ENCODE results near the gene VAV2.
"Not testable (repeated sequence)": the region's sequence is repeated elsewhere in the genome, so short reads cannot be mapped to it uniquely, and the experiment has no call there.

VAV2 gene

DNA sequence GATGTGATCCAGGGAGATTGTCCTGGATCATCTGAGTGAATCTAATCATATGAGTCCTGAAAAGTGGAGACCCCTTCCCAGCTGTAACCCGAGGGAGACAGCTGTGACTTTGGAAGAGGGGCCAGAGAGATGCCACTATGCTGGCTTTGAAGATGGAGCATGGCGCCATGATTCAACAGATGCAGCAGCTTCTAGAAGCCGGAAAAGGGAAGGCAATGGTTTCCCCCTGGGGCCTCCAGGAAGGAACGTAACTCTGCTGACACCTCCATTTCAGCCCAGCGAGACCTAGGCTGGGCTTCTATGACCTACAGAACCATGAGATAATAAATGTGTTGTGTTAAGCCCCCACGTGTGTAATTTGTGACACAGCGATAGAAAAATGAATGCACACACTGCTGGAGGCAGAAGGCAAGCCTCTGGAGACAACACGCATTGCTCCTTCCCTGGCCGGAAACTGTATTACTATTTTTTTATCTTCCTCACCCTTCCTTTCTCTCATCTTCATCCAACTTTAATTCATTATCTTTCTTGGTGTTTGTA lies 237.4 kb downstream of the VAV2 start:
- TF ChIP-seq, protein P1, sequence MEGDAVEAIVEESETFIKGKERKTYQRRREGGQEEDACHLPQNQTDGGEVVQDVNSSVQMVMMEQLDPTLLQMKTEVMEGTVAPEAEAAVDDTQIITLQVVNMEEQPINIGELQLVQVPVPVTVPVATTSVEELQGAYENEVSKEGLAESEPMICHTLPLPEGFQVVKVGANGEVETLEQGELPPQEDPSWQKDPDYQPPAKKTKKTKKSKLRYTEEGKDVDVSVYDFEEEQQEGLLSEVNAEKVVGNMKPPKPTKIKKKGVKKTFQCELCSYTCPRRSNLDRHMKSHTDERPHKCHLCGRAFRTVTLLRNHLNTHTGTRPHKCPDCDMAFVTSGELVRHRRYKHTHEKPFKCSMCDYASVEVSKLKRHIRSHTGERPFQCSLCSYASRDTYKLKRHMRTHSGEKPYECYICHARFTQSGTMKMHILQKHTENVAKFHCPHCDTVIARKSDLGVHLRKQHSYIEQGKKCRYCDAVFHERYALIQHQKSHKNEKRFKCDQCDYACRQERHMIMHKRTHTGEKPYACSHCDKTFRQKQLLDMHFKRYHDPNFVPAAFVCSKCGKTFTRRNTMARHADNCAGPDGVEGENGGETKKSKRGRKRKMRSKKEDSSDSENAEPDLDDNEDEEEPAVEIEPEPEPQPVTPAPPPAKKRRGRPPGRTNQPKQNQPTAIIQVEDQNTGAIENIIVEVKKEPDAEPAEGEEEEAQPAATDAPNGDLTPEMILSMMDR (conservative IDR thresholded peaks at IDR 0.05; ENCODE audit: control insufficient read depth, insufficient read depth, low read depth, low read length), result no peak

DNA sequence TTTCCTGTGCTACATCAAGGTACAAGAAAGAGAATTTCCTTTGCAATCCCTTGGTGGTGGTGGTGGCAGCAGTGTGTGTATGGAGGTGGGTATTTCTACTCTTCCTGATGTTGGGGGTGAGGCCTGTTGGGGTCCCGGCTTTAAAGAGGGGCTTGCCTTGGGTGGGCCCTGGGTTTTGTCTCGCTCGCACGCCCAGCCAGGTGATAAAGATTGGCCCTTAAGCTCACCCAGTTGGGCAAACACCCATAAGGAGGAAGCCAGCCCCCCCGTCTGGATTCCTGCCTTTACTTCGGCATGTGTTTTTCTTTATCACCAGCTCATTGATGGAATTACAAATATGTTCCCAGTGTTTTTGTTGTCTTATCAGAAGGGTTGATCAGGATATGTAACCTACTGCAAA lies 237.9 kb downstream of the VAV2 start:
- H3K4me3 ChIP-seq (ENCODE audit: control insufficient read depth, low read depth, low read length), result no peak overlapping the region
- TF ChIP-seq, protein P1 (conservative IDR thresholded peaks at IDR 0.05; ENCODE audit: control insufficient read depth, insufficient read depth, low read depth, low read length), result no peak
- no peak for DNase-seq (ENCODE audit: low read depth)

More for the DNA sequence above, 237.4 kb downstream of the VAV2 start:
- no peak overlapping the region for H3K4me3 ChIP-seq (ENCODE audit: control insufficient read depth, low read depth, low read length)
- DNase-seq (ENCODE audit: low read depth), result peak; percentile 30

DNA sequence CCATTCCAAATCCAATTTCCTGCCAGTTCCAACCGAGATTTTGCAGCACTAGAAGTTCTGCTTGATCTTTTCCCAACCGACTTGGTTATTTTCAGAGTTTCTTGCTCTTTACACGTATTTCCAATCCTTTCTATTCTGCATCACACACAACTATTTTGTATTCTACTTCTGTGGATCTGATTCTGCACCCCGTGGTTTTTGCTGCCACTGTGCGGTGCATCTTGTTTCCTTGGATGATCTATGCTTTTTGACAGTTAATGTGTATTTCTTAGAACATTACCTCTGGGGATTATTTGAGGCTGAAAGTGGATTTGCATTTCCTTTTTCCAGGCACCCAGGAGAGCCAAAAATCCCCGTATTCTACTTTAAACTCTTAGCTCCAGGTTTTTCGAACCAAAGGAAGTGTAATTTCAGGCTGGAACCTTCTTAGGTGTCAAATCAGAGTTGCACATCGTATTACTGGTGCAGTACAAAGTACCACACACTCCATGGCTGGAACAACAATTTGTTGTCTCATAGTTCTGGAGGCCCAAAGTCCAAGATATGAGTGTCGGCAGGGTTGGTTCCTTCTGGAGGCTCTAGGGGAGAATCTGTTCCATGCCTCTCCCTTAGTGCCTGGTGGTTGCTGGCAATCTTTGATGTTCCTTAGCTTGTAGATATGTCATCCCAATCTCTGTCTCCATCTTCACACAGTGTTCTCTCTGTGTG lies 239.2 kb downstream of the VAV2 start:
- no peak overlapping the region for H3K4me3 ChIP-seq (ENCODE audit: control insufficient read depth, low read depth, low read length)
- TF ChIP-seq, protein P1 (conservative IDR thresholded peaks at IDR 0.05; ENCODE audit: control insufficient read depth, insufficient read depth, low read depth, low read length), result no peak
- DNase-seq (ENCODE audit: low read depth), result no peak

DNA sequence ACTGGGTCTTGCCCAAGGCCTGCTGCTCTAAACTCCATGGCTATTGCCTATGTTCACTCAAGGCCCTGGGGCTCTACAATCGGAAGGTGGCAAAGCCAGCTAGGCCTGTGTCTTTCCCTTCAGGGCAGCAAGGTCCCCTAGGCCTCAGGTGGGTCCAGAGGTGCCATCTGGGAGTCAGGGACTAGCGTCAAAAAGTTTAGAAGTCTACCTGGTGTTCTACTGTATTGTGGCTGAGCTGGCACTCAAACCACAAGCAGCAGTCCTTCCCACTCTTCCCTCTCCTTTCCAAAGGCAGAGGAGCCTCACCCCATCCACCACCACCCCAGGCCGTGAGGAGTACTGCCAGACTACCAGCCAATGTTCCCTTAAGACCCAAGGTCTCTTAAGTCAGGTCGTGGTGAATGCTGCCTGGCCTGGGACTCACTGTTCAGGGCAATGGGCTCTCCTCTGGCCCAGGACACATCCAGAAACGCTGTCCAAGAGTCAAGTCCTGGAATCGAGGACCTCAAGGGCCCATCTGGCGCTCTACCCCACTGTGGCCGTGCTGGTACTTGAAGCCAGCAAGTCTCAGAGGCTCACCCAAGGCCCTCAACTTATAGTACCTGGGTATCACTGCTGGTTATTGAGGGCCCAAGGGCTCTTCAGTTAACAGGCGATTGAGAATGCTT lies 241.0 kb downstream of the VAV2 start:
- H3K4me3 ChIP-seq (ENCODE audit: control insufficient read depth, low read depth, low read length), result no peak overlapping the region
- DNase-seq (ENCODE audit: low read depth), result no peak
- TF ChIP-seq, protein P1 (conservative IDR thresholded peaks at IDR 0.05; ENCODE audit: control insufficient read depth, insufficient read depth, low read depth, low read length), result no peak

DNA sequence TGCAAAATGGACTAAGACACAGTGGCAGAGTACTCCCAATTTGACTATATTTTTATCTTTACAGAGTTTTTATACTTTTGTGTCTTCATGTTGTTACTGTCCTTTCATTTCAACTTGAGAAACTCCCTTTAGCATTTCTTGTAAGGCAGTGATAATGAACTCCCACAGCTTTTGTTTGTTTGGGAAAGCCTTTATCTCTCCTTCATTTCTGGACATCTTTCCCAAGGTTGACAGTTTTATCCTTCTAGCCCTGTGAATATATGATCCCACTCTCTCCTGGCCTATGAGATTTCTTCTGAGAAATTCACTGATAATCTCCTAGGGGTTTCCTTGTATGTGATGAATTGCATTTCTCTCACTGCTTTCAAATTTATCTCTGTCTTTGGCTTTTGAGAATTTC lies 244.8 kb downstream of the VAV2 start:
- TF ChIP-seq, protein P1 (conservative IDR thresholded peaks at IDR 0.05; ENCODE audit: control insufficient read depth, insufficient read depth, low read depth, low read length), result no peak
- no peak overlapping the region for H3K4me3 ChIP-seq (ENCODE audit: control insufficient read depth, low read depth, low read length)
- DNase-seq (ENCODE audit: low read depth), result no peak

DNA sequence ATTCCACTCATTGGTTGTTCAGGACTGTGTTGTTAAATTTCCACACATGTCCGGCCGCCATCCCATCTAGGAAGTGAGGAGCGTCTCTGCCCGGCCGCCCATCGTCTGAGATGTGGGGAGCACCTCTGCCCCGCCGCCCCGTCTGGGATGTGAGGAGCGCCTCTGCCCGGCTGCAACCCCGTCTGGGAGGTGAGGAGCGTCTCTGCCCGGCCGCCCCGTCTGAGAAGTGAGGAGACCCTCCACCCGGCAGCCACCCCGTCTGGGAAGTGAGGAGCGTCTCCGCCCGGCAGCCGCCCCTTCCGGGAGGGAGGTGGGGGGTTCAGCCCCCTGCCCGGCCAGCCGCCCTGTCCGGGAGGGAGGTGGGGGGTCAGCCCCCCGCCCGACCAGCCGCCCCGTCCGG lies 247.6 kb downstream of the VAV2 start:
- not testable (repeated sequence) for DNase-seq (ENCODE audit: low read depth); H3K4me3 ChIP-seq (ENCODE audit: control insufficient read depth, low read depth, low read length)

DNA sequence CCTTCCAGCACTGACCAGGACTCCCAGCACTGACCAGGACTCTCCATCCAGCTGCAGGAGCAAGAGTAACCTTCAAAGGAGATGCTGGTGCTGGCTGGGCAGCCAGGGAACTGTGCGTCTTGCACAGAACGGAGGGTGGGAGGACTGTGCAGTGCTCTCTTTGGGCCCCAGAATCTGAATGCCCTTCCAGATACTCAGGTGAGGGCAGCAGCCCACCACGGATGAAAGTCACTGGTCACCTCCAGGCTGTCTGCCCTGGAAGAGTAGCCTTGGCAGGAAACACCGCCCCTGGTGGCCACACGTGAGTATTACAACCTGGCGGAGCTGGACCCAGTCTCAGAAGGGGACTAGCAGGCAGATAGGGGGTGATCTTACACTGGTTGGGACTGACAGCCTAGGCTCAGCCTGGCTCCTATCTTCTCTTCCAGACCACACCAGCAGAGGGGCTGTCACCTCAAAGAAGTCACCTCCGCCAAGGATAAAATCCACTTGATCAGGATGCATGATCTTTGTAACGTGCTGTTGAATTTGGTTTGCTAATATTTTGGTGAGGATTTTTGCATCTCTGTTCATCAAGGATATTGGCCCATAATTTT lies 249.2 kb downstream of the VAV2 start:
- H3K4me3 ChIP-seq (ENCODE audit: control insufficient read depth, low read depth, low read length), result no peak overlapping the region
- TF ChIP-seq, protein P1 (conservative IDR thresholded peaks at IDR 0.05; ENCODE audit: control insufficient read depth, insufficient read depth, low read depth, low read length), result peak; percentile 98
- peak; percentile 67 for DNase-seq (ENCODE audit: low read depth)

Data from fibroblast of mammary gland (primary cell).